ENCODE measurements around the gene TMED7.

DNA sequence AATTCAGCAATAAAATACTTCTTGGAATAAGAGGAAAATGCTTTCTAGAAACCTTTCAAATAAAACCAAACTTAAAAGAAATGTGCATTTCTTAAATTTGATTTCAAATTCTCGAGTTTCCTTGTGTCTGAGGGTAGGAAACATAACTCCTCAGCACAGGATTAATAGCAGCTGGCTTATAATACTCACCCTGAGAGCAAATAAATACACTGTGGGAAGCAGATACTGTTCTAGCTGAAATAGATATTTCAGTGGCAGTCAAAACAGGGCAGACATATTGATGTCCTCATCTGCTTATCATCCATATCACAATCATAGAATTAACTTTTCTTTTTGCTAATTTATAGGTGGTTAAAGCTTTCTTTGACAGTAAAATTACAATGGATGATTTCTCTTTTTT, 57.2 kb downstream of the TMED7 start:
- TF ChIP-seq, protein P1, sequence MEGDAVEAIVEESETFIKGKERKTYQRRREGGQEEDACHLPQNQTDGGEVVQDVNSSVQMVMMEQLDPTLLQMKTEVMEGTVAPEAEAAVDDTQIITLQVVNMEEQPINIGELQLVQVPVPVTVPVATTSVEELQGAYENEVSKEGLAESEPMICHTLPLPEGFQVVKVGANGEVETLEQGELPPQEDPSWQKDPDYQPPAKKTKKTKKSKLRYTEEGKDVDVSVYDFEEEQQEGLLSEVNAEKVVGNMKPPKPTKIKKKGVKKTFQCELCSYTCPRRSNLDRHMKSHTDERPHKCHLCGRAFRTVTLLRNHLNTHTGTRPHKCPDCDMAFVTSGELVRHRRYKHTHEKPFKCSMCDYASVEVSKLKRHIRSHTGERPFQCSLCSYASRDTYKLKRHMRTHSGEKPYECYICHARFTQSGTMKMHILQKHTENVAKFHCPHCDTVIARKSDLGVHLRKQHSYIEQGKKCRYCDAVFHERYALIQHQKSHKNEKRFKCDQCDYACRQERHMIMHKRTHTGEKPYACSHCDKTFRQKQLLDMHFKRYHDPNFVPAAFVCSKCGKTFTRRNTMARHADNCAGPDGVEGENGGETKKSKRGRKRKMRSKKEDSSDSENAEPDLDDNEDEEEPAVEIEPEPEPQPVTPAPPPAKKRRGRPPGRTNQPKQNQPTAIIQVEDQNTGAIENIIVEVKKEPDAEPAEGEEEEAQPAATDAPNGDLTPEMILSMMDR (IDR thresholded peaks at IDR 0.05), result no peak
- TF ChIP-seq POLR2A (IDR thresholded peaks at IDR 0.05), result no peak

Measured in heart left ventricle (tissue), 13 donors.